HepG2 (cell line): ENCODE results near the gene HOXD1. TPM values are rescaled to one million over a fixed set of nuclear protein-coding genes. Genes with fewer than 3 reads are reported as not detected.

Experiments used
- FOSL1 ChIP-seq: sonication (generic); formaldehyde crosslinking; IDR thresholded peaks from 2 replicates; pipeline ENCODE4 v1.9.0; 2021; ENCODE audit warnings: missing genetic modification reagents, borderline replicate concordance
- FOXA1 ChIP-seq, 2 experiments: fragments of 450-650 bp in 1 of 2; sonication (generic) in 1 of 2; formaldehyde crosslinking in 1 of 2; IDR thresholded peaks; 2 replicates each; pipeline versions ENCODE4 v1.4.0 to v1.6.1; 2016 to 2020; ENCODE audit warnings: missing genetic modification reagents in 1 of 2
- HNRNPLL ChIP-seq: fragments of 200-400 bp; formaldehyde crosslinking; IDR thresholded peaks from 2 replicates; pipeline ENCODE4 v1.6.1; 2017; ENCODE audit warnings: mild to moderate bottlenecking, low read depth, low read length; ENCODE audit not compliant: poor library complexity, severe bottlenecking
- JARID2 ChIP-seq: sonication (generic); formaldehyde crosslinking; IDR thresholded peaks from 2 replicates; pipeline ENCODE4 v1.8.1; 2023; ENCODE audit warnings: missing genetic modification reagents, inconsistent platforms; ENCODE audit not compliant: insufficient replicate concordance
- NR2F6 ChIP-seq, 2 experiments: IDR thresholded peaks; 2 replicates each; pipeline ENCODE4 v1.6.1; 2016; ENCODE audit warnings: antibody characterized with exemption in 1 of 2, mild to moderate bottlenecking in 1 of 2
- POGZ ChIP-seq: sonication (generic); formaldehyde crosslinking; IDR thresholded peaks from 2 replicates; pipeline ENCODE4 v1.4.0; 2020; ENCODE audit warnings: mild to moderate bottlenecking, missing genetic modification reagents
- POLR2G ChIP-seq: fragments of 200-400 bp; formaldehyde crosslinking; IDR thresholded peaks from 2 replicates; pipeline ENCODE4 v1.6.1; 2018; ENCODE audit warnings: mild to moderate bottlenecking, low read depth, low read length, moderate library complexity
- RBM39 ChIP-seq: fragments of 200-400 bp; formaldehyde crosslinking; IDR thresholded peaks from one replicate; pipeline ENCODE4 v1.6.1; 2018; ENCODE audit warnings: antibody characterized with exemption, mild to moderate bottlenecking, low read depth, low read length; ENCODE audit not compliant: poor library complexity, severe bottlenecking
- ZKSCAN1 ChIP-seq: fragments of 150-350 bp; IDR thresholded peaks from 2 replicates; pipeline ENCODE4 v1.6.1; 2014; ENCODE audit warnings: low read length
- ZNF407 ChIP-seq: sonication (generic); formaldehyde crosslinking; IDR thresholded peaks from one replicate; pipeline ENCODE4 v1.5.1; 2020; ENCODE audit warnings: mild to moderate bottlenecking, missing genetic modification reagents; ENCODE audit errors: not compliant biosample characterization
- ZNF543 ChIP-seq: sonication (generic); formaldehyde crosslinking; IDR thresholded peaks from 2 replicates; pipeline ENCODE4 v1.4.0; 2020; ENCODE audit warnings: mild to moderate bottlenecking, missing genetic modification reagents
- ZNF616 ChIP-seq: sonication (generic); formaldehyde crosslinking; IDR thresholded peaks from 2 replicates; pipeline ENCODE4 v1.5.0; 2020; ENCODE audit warnings: low read depth, mild to moderate bottlenecking, missing genetic modification reagents
- ZNF761 ChIP-seq: sonication (generic); formaldehyde crosslinking; conservative IDR thresholded peaks from 2 replicates; pipeline ENCODE4 v1.4.0; 2020; ENCODE audit warnings: mild to moderate bottlenecking, missing genetic modification reagents
- polyA plus RNA-seq, 8 experiments: library from polyadenylated mRNA; depleted of rRNA in 3 of 8; stranded (reverse) in 7 of 8; unstranded in 1 of 8; fragments of >200 nt; fragmentation: Illumina TruSeq in 4 of 8; extraction: Trizol in 4 of 8; gene quantifications; 2 replicates each; pipeline versions ENCODE4 v1.2.1 to v1.2.3, GENCODE V29; 2011 to 2016; ENCODE audit warnings: low read depth in 4 of 8, missing spikeins in 1 of 8, mixed read lengths in 1 of 8; ENCODE audit not compliant: insufficient read depth in 1 of 8
- total RNA-seq, 5 experiments: library from RNA; depleted of rRNA; stranded (reverse); fragments of >200 nt; fragmentation: Illumina TruSeq; extraction: Trizol; gene quantifications; 2 replicates each; pipeline ENCODE4 v1.2.3, GENCODE V29; 2016; ENCODE audit warnings: low read depth in 1 of 5
- TF ChIP-seq, protein P1 (sequence below): sonication (generic); formaldehyde crosslinking; IDR thresholded peaks from 2 replicates; pipeline ENCODE4 v1.4.0; 2020; ENCODE audit warnings: mild to moderate bottlenecking, missing genetic modification reagents
- TF ChIP-seq, protein P2 (sequence below): IDR thresholded peaks from 2 replicates; pipeline ENCODE4 v1.6.1; 2016

The HOXD1 gene
- total and polyA plus RNA-seq, 2 of the 13 experiments (the other 11 are each of a cell fraction or from before 2014, with no cell fraction given) = 10.0 to 22.3 TPM

GRCh38 chr2:176174824-176175708 is 13.4 kb upstream of the HOXD1 start (continued):
- TF ChIP-seq, protein P1, sequence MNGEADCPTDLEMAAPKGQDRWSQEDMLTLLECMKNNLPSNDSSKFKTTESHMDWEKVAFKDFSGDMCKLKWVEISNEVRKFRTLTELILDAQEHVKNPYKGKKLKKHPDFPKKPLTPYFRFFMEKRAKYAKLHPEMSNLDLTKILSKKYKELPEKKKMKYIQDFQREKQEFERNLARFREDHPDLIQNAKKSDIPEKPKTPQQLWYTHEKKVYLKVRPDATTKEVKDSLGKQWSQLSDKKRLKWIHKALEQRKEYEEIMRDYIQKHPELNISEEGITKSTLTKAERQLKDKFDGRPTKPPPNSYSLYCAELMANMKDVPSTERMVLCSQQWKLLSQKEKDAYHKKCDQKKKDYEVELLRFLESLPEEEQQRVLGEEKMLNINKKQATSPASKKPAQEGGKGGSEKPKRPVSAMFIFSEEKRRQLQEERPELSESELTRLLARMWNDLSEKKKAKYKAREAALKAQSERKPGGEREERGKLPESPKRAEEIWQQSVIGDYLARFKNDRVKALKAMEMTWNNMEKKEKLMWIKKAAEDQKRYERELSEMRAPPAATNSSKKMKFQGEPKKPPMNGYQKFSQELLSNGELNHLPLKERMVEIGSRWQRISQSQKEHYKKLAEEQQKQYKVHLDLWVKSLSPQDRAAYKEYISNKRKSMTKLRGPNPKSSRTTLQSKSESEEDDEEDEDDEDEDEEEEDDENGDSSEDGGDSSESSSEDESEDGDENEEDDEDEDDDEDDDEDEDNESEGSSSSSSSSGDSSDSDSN = peak; percentile 61; the same call in 1 of the 2 replicates
- TF ChIP-seq FOSL1 (no peak), RBM39 (peak; percentile 49), ZNF543 (CRISPR knock-in tag) (0 out of 2 replicates have a peak, but pooled peaks have one; percentile 47), ZNF761 (no peak), HNRNPLL (peak; percentile 55), FOXA1 (IDR thresholded peaks at IDR 0.05) (no peak), FOXA1 (CRISPR knock-in tag; IDR thresholded peaks at IDR 0.05) (0 out of 2 replicates have a peak, but pooled peaks have one; percentile 24), JARID2 (CRISPR knock-in tag) (no peak), ZKSCAN1 (no peak), POGZ (CRISPR knock-in tag) (peak; percentile 33; the same call in 1 of the 2 replicates), POLR2G (peak; percentile 47), ZNF616 (CRISPR knock-in tag) (no peak), ZNF407 (CRISPR knock-in tag) (peak; percentile 65), NR2F6 (IDR thresholded peaks at IDR 0.05) (no peak), NR2F6 (CRISPR knock-in tag; IDR thresholded peaks at IDR 0.05) (peak; percentile 50; the same call in 1 of the 2 replicates)
- TF ChIP-seq, protein P2, sequence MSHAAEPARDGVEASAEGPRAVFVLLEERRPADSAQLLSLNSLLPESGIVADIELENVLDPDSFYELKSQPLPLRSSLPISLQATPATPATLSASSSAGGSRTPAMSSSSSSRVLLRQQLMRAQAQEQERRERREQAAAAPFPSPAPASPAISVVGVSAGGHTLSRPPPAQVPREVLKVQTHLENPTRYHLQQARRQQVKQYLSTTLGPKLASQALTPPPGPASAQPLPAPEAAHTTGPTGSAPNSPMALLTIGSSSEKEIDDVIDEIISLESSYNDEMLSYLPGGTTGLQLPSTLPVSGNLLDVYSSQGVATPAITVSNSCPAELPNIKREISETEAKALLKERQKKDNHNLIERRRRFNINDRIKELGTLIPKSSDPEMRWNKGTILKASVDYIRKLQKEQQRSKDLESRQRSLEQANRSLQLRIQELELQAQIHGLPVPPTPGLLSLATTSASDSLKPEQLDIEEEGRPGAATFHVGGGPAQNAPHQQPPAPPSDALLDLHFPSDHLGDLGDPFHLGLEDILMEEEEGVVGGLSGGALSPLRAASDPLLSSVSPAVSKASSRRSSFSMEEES (CRISPR knock-in tag) = no peak
